ENCODE measurements around the gene RABL6.

- TF ChIP-seq CTCF (IDR thresholded peaks at IDR 0.05) = no peak
- no peak for TF ChIP-seq EZH2 (IDR thresholded peaks at IDR 0.05)
- no peak for TF ChIP-seq EZH2phosphoT487 (IDR thresholded peaks at IDR 0.05)
Observed at GRCh38 chr9:136827794-136828473, 20.2 kb downstream of the RABL6 start.

Measured in neural progenitor cell (in vitro differentiated cells).